Ascending aorta (tissue), 2 donors: ENCODE measurements around the gene HCN3. TPM values are rescaled to one million over a fixed set of nuclear protein-coding genes. Genes with fewer than 3 reads are reported as not detected.

ENCODE experiments used
- DNase-seq, 2 donors: peaks; one replicate each; pipeline ENCODE4 v3.0.0-alpha.2; 2019; ENCODE audit warnings: low spot score in 2 of 2
- H3K27ac ChIP-seq, 2 donors: fragments of 200-600 bp; sonication (generic); one replicate each; pipeline ENCODE4 v1.5.1; 2016 to 2017; ENCODE audit warnings: mild to moderate bottlenecking in 1 of 2
- H3K27me3 ChIP-seq: fragments of 200-600 bp; sonication (generic); one replicate; pipeline ENCODE4 v1.5.1; 2017
- H3K36me3 ChIP-seq, 2 donors: fragments of 200-600 bp; sonication (generic); one replicate each; pipeline ENCODE4 v1.5.1; 2016
- H3K4me1 ChIP-seq, 2 donors: fragments of 200-600 bp; sonication (generic); one replicate each; pipeline ENCODE4 v1.5.1; 2016 to 2017; ENCODE audit warnings: mild to moderate bottlenecking in 1 of 2
- H3K4me3 ChIP-seq, 2 donors: fragments of 200-600 bp; sonication (generic); one replicate each; pipeline ENCODE4 v1.5.1; 2016 to 2017; ENCODE audit warnings: mild to moderate bottlenecking in 1 of 2
- H3K9me3 ChIP-seq, 2 donors: fragments of 200-600 bp; sonication (generic); one replicate each; pipeline ENCODE4 v1.5.1; 2016
- intact Hi-C: fragments of 100-400 bp; cut with DNase I; formaldehyde crosslinking; loops from one replicate; pipeline ENCODE4 v1.15.1; 2023
- total RNA-seq: library from RNA; depleted of rRNA; stranded (reverse); fragments of >200 nt; gene quantifications from one replicate; pipeline ENCODE4 v1.1.0, GENCODE V29; 2016
- TF ChIP-seq, protein P1 (sequence below), 3 experiments: fragments of 200-600 bp in 2 of 3; fragments of 450-650 bp in 1 of 3; sonication (generic) in 2 of 3; IDR thresholded peaks; one replicate each; pipeline ENCODE4 v1.5.1; 2016 to 2019; ENCODE audit warnings: antibody characterized with exemption in 3 of 3, mild to moderate bottlenecking in 1 of 3, moderate library complexity in 1 of 3

Gene HCN3
- total RNA-seq, 1 donor from 2014 or later = 2.6 TPM

DNA sequence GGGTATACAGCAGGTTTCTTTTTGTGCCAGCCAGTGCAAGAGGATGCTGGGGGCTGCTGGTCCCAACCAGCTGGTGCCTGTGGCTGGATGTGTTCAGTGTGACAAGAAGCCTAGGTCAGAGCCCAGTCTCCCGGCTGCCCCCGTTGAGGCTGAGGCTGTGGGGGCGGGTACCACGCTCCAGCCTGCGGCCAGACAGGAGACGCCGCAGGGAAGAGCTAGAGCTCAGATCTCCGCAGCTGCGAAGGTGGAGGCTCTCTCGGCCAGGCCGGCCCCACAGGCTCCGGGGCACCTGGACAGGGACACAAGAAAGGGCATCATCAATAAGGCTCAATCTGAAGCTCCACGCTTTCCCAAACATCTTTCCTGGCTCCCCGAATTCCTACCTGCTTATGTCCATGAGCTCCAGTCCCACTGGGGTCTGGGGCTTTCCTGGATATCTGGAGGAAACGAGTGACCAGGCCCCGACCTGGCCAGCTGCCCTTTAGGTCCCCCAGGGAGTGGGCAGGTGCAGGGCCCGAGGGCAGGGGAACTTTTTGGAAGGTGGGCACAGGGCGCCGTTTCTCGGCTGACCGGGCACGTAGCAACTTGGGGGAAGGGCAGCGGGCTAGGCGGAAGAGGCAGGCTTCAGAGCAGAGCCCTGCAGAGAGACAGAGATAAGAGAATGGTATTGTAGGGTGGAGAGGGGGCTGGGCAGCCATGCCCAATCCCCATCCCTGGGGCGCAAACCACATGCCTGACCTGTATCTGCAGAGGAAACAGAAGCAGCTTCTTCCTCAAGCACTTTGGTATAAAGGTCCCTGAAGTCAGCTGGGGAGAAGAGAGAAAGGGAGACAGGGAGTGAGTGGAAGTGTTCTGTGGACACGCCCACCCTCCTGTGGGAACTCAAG lies 29.4 kb upstream of the HCN3 start:
- Histone ChIP-seq H3K4me1 (peaks cover 5 to 23% of the 10 kb centered on the region in 2 donors), H3K27me3 (no peaks in the 10 kb centered on the region), H3K27ac (no peak overlapping the region), H3K4me3 (no peak overlapping the region), H3K9me3 (no peaks in the 10 kb centered on the region), H3K36me3 (peaks cover 15 to 17% of the 10 kb centered on the region in 2 donors)
- TF ChIP-seq, protein P1, sequence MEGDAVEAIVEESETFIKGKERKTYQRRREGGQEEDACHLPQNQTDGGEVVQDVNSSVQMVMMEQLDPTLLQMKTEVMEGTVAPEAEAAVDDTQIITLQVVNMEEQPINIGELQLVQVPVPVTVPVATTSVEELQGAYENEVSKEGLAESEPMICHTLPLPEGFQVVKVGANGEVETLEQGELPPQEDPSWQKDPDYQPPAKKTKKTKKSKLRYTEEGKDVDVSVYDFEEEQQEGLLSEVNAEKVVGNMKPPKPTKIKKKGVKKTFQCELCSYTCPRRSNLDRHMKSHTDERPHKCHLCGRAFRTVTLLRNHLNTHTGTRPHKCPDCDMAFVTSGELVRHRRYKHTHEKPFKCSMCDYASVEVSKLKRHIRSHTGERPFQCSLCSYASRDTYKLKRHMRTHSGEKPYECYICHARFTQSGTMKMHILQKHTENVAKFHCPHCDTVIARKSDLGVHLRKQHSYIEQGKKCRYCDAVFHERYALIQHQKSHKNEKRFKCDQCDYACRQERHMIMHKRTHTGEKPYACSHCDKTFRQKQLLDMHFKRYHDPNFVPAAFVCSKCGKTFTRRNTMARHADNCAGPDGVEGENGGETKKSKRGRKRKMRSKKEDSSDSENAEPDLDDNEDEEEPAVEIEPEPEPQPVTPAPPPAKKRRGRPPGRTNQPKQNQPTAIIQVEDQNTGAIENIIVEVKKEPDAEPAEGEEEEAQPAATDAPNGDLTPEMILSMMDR (IDR thresholded peaks at IDR 0.05) = no peak
- intact Hi-C loops = no loop called here
- DNase-seq = no peak

DNA sequence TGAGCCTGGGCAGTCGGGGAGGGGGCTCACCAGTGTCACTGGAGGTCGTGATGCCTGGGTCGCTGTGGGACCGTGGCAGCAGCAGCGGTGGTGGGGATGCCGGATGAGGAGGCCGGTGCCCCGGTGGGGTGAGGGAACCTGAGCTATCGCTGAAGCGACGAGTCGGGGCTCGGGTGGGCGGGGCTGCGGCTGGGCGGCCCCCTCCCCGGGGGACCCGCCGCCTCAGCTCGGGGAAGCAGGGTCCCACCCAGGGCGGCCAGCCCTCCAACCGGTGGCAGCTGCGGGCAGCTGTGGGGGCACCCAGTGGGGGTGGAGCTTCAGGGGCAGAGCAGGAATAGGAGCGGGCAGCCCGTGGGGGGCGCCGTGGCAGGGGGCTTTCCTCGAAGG lies 27.0 kb upstream of the HCN3 start:
- Histone ChIP-seq H3K27me3 (no peaks in the 10 kb centered on the region), H3K4me3 (peak overlapping the region; percentile 37 to 42), H3K4me1 (peaks cover 16 to 23% of the 10 kb centered on the region in 2 donors), H3K36me3 (peaks cover 15 to 17% of the 10 kb centered on the region in 2 donors), H3K27ac (peak overlapping the region; percentile 14 to 39), H3K9me3 (no peaks in the 10 kb centered on the region)
- TF ChIP-seq, protein P1 (IDR thresholded peaks at IDR 0.05) = no peak
- intact Hi-C loops = loop anchor here (1.0 kb wide), 4 partner anchors 23 to 342 kb away; partner anchors contain the start of genes CLK2 and FDPS
- no peak for DNase-seq

DNA sequence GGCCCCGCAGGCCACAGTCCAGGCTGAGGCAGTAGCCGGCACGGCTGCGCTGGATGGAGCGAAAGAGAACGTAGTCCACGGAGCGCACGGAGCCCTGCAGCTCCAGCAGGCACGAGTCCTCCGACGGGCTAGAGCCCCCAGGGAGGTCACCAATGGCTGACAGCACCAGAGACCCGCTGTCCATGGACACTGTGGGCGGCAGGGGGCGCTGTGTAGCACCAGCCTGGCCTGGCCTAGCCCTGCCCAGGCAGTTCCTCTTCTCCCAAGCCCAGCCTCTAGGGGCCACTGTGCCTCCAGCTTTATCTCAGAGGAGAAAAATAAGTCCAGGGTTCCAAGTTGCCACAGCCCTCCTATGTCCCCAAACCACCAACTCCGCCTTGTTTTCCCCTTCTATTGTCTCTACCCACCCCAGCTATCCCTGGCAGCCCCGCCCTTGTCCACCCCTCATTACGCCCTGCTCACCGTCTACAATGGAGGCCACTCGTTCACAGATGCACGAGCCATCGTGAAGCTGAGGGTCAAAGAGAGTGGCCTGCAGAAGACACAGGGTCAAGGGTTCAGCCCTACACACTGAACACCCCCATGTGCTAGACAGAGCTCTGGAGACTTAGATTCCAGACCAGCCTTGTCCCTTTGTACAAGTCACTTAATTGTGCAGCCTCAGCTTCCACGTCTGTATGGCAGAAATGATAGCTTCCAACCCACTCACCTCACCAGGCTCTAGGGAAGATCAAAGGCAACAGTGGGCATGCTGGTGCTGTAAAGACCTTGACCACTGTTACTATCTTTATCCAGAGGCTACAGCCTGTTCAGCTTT lies 26.4 kb upstream of the HCN3 start:
- H3K4me1 ChIP-seq = peaks cover 16 to 21% of the 10 kb centered on the region in 2 donors
- DNase-seq = peak; percentile 55 to 96
- peak overlapping the region; percentile 19 to 39 for H3K27ac ChIP-seq
- TF ChIP-seq, protein P1 (IDR thresholded peaks at IDR 0.05) = peak; percentile 99 to 100 (median 99)
- H3K4me3 ChIP-seq = peak overlapping the region; percentile 37 to 42
- no peaks in the 10 kb centered on the region for H3K27me3 ChIP-seq
- H3K9me3 ChIP-seq = no peaks in the 10 kb centered on the region
- intact Hi-C loops = loop anchor here (1.0 kb wide), 4 partner anchors 22 to 341 kb away; partner anchors contain the start of genes CLK2 and FDPS
- H3K36me3 ChIP-seq = peaks cover 15 to 17% of the 10 kb centered on the region in 2 donors

DNA sequence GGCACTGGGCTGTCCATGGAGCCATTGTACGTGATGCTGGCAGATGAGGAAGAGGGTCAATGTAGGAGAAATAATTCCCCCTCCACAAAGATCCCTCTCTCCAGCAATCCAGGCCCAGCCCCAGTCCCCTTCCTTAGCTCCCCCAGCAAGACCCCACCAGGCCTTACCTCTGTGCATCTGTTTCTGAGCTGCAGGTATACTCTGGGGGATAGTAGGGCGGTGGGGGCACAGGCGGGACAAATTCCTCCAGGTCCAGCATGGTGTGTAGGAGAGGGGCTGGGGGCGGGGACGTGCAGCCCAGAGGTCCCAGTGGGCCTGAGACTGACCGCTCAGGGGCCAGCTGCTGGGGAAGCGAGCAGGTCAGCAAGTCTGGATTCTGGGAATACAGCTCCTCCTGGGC lies 25.7 kb upstream of the HCN3 start:
- no peak for DNase-seq
- Histone ChIP-seq H3K4me1 (peaks cover 16 to 27% of the 10 kb centered on the region in 2 donors), H3K36me3 (peaks cover 15 to 17% of the 10 kb centered on the region in 2 donors), H3K27ac (no peak overlapping the region), H3K27me3 (no peaks in the 10 kb centered on the region), H3K4me3 (no peak overlapping the region), H3K9me3 (no peaks in the 10 kb centered on the region)
- intact Hi-C loops = no loop called here
- TF ChIP-seq, protein P1 (IDR thresholded peaks at IDR 0.05) = no peak

DNA sequence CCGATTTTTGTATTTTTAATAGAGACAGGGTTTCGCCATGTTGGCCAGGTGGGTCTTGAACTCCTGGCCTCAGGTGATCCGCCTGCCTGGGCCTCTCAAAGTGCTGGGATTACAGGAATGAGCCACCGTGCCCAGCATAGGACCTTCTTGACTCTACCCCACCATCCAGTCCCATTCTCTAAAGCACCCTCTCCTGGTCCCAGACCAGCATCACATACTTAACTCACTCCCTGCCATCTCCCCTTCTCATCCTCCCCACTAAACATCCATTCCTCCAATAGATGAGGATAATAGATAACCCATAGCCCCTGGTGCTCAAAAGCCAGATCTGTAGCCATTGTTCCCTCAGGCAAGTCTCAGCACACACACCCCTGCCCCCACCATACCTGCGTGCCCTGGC lies 24.1 kb upstream of the HCN3 start:
- TF ChIP-seq, protein P1 (IDR thresholded peaks at IDR 0.05) = no peak
- peak overlapping the region in 1 of 2 donors; percentile 82 for H3K4me3 ChIP-seq
- H3K27ac ChIP-seq = no peak overlapping the region
- peaks cover 10 to 12% of the 10 kb centered on the region in 2 donors for H3K36me3 ChIP-seq
- peaks cover 16 to 27% of the 10 kb centered on the region in 2 donors for H3K4me1 ChIP-seq
- intact Hi-C loops = no loop called here
- H3K9me3 ChIP-seq = no peaks in the 10 kb centered on the region
- no peaks in the 10 kb centered on the region for H3K27me3 ChIP-seq
- DNase-seq = no peak
